ENCODE measurements around the gene BICDL2. TPM values are rescaled to one million over a fixed set of nuclear protein-coding genes. Genes with fewer than 3 reads are reported as not detected.

BICDL2 gene
- total and polyA plus RNA-seq, 9 of the 15 experiments (the other 6 are each of a cell fraction or from before 2014, with no cell fraction given): 0.09 to 0.28 (median 0.09) TPM; not detected in 6

GRCh38 chr16:3017344-3017743 lies 19.4 kb downstream of the BICDL2 start:
- in situ Hi-C loops (cut with MboI): no loop called here
- FAIRE-seq (no peak), ATAC-seq (no peak), DNase-seq (ENCODE audit: extremely low read depth in 1 of 4, low spot score in 3 of 4) (no peak)
- WGBS (ENCODE audit: insufficient coverage, low coverage, missing lambda C conversion rate): 82% methylated on average over 14 of the region's 20 CpGs
- Histone ChIP-seq H4K20me1 (replicated peaks; ENCODE audit: control insufficient read depth, insufficient read depth, low read length) (peaks cover 16% of the 10 kb centered on the region), H2AFZ (ENCODE audit: low read depth, low read length) (no peak overlapping the region), H3K27me3 (ENCODE audit: control insufficient read depth in 2 of 2, insufficient read depth in 2 of 2, low read length in 2 of 2) (no peaks in the 10 kb centered on the region), H3K9me1 (ENCODE audit: control insufficient read depth, insufficient read depth, low read length) (peaks cover 6% of the 10 kb centered on the region), H3K4me3 (no peak overlapping the region), H3K4me2 (ENCODE audit: insufficient read depth, low read length) (no peak overlapping the region), H3K36me3 (ENCODE audit: control insufficient read depth, insufficient read depth, low read length) (peaks cover 8% of the 10 kb centered on the region; the same call in 2 of the 3 replicates), H3K9me3 (replicated peaks; ENCODE audit: control insufficient read depth, insufficient read depth, low read depth, low read length) (no peaks in the 10 kb centered on the region), H3K4me1 (replicated peaks in 1 of 2; ENCODE audit: control insufficient read depth in 2 of 2, insufficient read depth in 2 of 2, low read length in 2 of 2) (peaks cover 33 to 94% of the 10 kb centered on the region in 2 experiments), H3K9ac (ENCODE audit: insufficient read depth in 1 of 2, low read depth in 2 of 2, low read length in 2 of 2) (peak overlapping the region in 1 of 2 experiments; percentile 75; a peak in 2 of 4 replicates), H3K27ac (ENCODE audit: extremely low read depth, low read depth, low read length) (no peak overlapping the region), H3K79me2 (ENCODE audit: control insufficient read depth, insufficient read depth, low read length) (peaks cover 22% of the 10 kb centered on the region)
- BruUV-seq (replicated peaks): no TSS peak
- no peak for TF ChIP-seq BCLAF1 (IDR thresholded peaks at IDR 0.05; ENCODE audit: borderline replicate concordance in 1 of 2, control insufficient read depth in 1 of 2, low read depth in 2 of 2, low read length in 1 of 2)
- 0 out of 2 replicates have a peak, but pooled peaks have one; percentile 2 for TF ChIP-seq ZFX (CRISPR knock-in tag; IDR thresholded peaks at IDR 0.05)
- no peak for TF ChIP-seq DNMT1 (IDR thresholded peaks at IDR 0.05)
- no peak for TF ChIP-seq IRF2 (CRISPR knock-in tag; IDR thresholded peaks at IDR 0.05)
- CTCF ChIA-PET (ENCODE audit: low intra/inter-chr PET ratio): no interaction called here
- intact Hi-C loops (cut with micrococcal nuclease): no loop called here
- POLR2A ChIA-PET: no interaction called here

Data from K562 (cell line).